ENCODE results near the gene ATF7. TPM values are rescaled to one million over a fixed set of nuclear protein-coding genes. Genes with fewer than 3 reads are reported as not detected.
A peak's percentile ranks its signal among the peaks of the same experiment; 100 is the strongest.
"Not testable (repeated sequence)": the region's sequence is repeated elsewhere in the genome, so short reads cannot be mapped to it uniquely, and the experiment has no call there.

The ATF7 gene
- total RNA-seq, 4 donors from 2014 or later, result 14.2 to 29.7 (median 26.8) TPM

DNA sequence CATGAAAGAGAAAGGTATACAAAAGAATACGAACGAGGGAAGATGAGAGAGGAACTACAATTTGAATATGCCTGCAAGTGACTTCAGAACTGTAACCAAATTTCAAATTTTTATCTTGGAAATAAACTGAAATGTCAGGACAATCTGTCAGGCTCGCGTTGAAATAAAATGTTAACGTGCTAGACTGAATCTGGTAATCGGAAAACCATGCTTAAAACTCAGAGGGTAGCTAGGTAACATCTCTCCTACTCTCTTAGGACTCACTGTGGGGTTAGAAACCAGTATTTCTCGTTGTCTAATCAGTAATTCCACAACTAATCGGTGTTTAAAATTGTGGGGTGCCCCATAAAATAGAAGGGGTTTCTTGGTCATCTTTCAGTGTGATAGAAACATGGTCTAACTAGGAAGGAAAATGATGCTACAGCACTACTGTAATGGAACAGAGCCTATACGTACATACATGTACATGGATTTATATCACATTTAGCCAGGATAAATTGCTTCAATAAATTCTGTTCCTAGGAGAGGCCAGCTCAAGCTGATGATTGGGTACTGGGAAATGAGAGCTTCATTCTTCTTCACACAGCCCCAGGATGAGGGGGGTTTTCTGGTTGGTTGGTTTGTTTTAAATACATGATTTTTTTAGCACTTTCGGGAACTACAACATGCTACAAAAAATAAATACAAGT, 23.9 kb downstream of the ATF7 start:
- Histone ChIP-seq H3K9me3 (no peaks in the 10 kb centered on the region), H3K4me3 (no peak overlapping the region), H3K27ac (peak overlapping the region in 1 of 4 donors; percentile 28), H3K27me3 (no peaks in the 10 kb centered on the region), H3K4me1 (peaks cover 0 to 46% (median 6%) of the 10 kb centered on the region in 4 donors), H3K36me3 (no peaks in the 10 kb centered on the region)
- WGBS, 2 donors (ENCODE audit: low coverage in 1 of 2), result 66 to 71% methylated on average over 9 to 10 of the region's 10 CpGs
- intact Hi-C loops (cut with DNase I; ENCODE audit: low total_unique reads) (no loop called here), in situ Hi-C loops (cut with MboI; ENCODE audit: low pct_ligation_motif_present in 1 of 4, low pct_unique_long_range_greater_than_20kb in 1 of 4, low sequenced_read_pairs in 3 of 4) (no loop called here)
- TF ChIP-seq POLR2A (IDR thresholded peaks at IDR 0.05) (no peak), POLR2AphosphoS5 (IDR thresholded peaks at IDR 0.05) (no peak), EP300 (IDR thresholded peaks at IDR 0.05; ENCODE audit: low read depth) (no peak)
- TF ChIP-seq, protein P1, sequence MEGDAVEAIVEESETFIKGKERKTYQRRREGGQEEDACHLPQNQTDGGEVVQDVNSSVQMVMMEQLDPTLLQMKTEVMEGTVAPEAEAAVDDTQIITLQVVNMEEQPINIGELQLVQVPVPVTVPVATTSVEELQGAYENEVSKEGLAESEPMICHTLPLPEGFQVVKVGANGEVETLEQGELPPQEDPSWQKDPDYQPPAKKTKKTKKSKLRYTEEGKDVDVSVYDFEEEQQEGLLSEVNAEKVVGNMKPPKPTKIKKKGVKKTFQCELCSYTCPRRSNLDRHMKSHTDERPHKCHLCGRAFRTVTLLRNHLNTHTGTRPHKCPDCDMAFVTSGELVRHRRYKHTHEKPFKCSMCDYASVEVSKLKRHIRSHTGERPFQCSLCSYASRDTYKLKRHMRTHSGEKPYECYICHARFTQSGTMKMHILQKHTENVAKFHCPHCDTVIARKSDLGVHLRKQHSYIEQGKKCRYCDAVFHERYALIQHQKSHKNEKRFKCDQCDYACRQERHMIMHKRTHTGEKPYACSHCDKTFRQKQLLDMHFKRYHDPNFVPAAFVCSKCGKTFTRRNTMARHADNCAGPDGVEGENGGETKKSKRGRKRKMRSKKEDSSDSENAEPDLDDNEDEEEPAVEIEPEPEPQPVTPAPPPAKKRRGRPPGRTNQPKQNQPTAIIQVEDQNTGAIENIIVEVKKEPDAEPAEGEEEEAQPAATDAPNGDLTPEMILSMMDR (IDR thresholded peaks at IDR 0.05), result no peak
- DNase-seq, result no peak

DNA sequence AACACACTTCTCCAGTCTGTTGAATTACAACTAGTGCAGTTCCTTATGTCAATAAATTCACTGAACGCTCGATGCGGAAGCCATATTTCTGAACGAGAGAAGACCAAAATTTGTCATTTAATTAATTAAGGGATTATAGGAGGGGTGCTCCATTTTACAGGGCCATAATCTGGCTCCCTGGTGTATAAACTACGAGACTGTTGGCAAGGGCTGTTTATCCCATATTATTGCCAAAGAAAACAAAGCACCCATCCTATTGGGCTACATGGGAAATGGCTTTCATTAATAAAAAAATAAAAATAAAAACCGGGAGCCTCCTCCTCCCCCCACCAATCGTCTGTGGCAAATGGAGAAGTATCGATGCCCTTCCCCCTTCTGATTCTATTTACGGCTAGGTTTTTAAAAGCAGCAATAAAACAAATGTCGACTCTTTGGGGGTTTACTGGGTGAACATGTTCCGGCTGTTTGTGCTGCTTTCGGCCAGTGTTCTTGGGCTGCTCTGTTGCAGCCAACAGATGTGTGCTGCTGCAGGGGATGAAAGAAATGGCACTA, 24.8 kb downstream of the ATF7 start:
- H3K27me3 ChIP-seq, result no peaks in the 10 kb centered on the region
- H3K27ac ChIP-seq, result peak overlapping the region; percentile 26 to 44 (median 32)
- DNase-seq, result no peak
- H3K36me3 ChIP-seq, result no peaks in the 10 kb centered on the region
- TF ChIP-seq POLR2A (IDR thresholded peaks at IDR 0.05) (no peak), POLR2AphosphoS5 (IDR thresholded peaks at IDR 0.05) (no peak), EP300 (IDR thresholded peaks at IDR 0.05; ENCODE audit: low read depth) (no peak)
- TF ChIP-seq, protein P1 (IDR thresholded peaks at IDR 0.05), result no peak
- H3K9me3 ChIP-seq, result no peaks in the 10 kb centered on the region
- intact Hi-C loops (cut with DNase I; ENCODE audit: low total_unique reads) (no loop called here), in situ Hi-C loops (cut with MboI; ENCODE audit: low pct_ligation_motif_present in 1 of 4, low pct_unique_long_range_greater_than_20kb in 1 of 4, low sequenced_read_pairs in 3 of 4) (no loop called here)
- 42 to 53% methylated on average over 12 of the region's 12 CpGs for WGBS, 2 donors (ENCODE audit: low coverage in 1 of 2)
- H3K4me1 ChIP-seq, result peaks cover 0 to 55% (median 11%) of the 10 kb centered on the region in 4 donors
- peak overlapping the region in 1 of 4 donors; percentile 14 for H3K4me3 ChIP-seq

DNA sequence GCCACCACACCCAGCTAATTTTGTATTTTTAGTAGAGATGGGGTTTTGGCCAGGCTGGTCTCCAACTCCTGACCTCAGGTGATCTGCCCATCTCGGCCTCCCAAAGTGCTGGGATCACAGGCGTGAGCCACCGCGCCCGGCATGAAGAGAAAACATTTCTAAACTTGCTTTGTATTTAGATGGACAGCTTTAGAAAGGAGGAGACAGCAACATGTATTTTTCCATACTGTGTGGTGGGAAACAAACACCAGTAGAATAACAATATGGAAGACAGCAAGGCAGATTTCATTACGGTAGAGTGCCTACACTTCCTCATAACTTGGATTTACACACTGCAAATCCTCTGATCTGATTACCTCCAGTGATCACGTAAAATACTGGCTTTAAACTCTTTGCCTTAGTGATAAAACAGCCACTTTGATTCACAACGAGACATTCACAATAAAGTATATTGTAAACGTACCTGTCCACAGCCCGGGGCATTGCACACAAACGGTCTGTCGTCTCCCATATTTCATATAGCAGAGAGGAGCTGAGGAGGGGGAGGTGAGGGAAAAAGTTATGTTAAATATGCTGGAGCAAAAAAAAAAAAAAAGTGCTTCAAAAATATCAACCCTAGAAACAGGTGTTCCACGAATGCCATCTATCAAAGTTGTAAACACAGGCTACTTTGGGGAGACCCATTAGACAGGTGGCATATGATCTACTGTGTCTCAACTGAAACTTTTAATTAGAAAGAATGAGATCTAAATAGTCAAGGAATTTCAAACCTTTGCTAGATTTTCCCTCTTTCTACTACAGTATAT, 25.5 kb downstream of the ATF7 start:
- H3K27ac ChIP-seq, result peak overlapping the region; percentile 26 to 44 (median 32)
- H3K27me3 ChIP-seq, result no peaks in the 10 kb centered on the region
- H3K4me3 ChIP-seq, result no peak overlapping the region
- no peak for DNase-seq
- TF ChIP-seq POLR2A (IDR thresholded peaks at IDR 0.05), result no peak
- no peak for TF ChIP-seq POLR2AphosphoS5 (IDR thresholded peaks at IDR 0.05)
- TF ChIP-seq EP300 (IDR thresholded peaks at IDR 0.05; ENCODE audit: low read depth), result no peak
- TF ChIP-seq, protein P1 (IDR thresholded peaks at IDR 0.05), result no peak
- 55 to 83% methylated on average over 8 to 13 of the region's 13 CpGs for WGBS, 2 donors (ENCODE audit: low coverage in 1 of 2)
- H3K36me3 ChIP-seq, result no peaks in the 10 kb centered on the region
- in situ Hi-C loops (cut with MboI; ENCODE audit: low pct_ligation_motif_present in 1 of 4, low pct_unique_long_range_greater_than_20kb in 1 of 4, low sequenced_read_pairs in 3 of 4) (no loop called here), intact Hi-C loops (cut with DNase I; ENCODE audit: low total_unique reads) (no loop called here)
- no peaks in the 10 kb centered on the region for H3K9me3 ChIP-seq
- H3K4me1 ChIP-seq, result peaks cover under 1 to 62% (median 12%) of the 10 kb centered on the region in 4 donors

DNA sequence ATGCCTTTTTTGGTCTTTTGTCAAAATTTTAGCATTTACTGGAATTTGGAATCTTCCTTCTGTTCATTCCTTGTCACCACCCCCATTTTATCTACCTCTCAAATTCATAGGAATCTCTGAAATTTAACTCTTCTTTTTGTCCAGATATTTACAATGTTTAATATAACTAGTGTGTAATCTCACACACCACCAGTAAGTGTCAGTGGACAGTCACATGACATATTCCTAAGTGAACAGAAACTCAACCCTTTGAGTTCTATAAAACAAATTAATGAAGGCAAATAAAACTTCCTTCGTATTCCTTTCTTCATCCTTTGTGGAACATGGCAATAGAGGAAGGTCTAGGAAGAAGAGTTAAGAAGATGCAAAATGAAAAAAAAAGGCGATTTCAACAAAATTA, 26.6 kb downstream of the ATF7 start:
- intact Hi-C loops (cut with DNase I; ENCODE audit: low total_unique reads) (no loop called here), in situ Hi-C loops (cut with MboI; ENCODE audit: low pct_ligation_motif_present in 1 of 4, low pct_unique_long_range_greater_than_20kb in 1 of 4, low sequenced_read_pairs in 3 of 4) (no loop called here)
- Histone ChIP-seq H3K27me3 (no peaks in the 10 kb centered on the region), H3K9me3 (no peaks in the 10 kb centered on the region), H3K27ac (peak overlapping the region in 1 of 4 donors; percentile 18), H3K4me3 (no peak overlapping the region), H3K4me1 (peaks cover 8 to 73% (median 19%) of the 10 kb centered on the region in 4 donors), H3K36me3 (no peaks in the 10 kb centered on the region)
- TF ChIP-seq EP300 (IDR thresholded peaks at IDR 0.05; ENCODE audit: low read depth), result no peak
- TF ChIP-seq POLR2AphosphoS5 (IDR thresholded peaks at IDR 0.05), result no peak
- no peak for TF ChIP-seq POLR2A (IDR thresholded peaks at IDR 0.05)
- TF ChIP-seq, protein P1 (IDR thresholded peaks at IDR 0.05), result peak in 1 of 5 experiments; percentile 33
- no peak for DNase-seq
- WGBS, 2 donors (ENCODE audit: low coverage in 1 of 2), result 78 to 87% methylated on average over 2 of the region's 2 CpGs

DNA sequence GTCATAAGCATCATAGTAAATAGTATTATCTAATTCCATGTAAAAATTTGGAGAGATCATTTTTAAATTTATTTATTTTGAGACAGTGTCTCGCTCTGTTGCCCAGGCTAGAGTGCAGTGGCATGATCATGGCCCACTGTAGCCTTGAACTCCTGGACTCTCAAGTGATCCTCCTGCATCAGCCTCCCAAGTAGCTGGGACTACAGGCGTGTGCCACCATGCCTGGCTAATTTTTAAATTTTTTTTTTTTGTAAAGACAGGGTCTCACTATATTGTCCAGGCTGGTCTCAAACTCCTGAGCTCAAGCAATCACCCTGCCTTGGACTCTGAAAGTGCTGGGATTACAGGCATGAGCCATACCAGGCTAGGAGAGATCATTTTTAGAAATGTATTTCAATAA, 27.2 kb downstream of the ATF7 start:
- WGBS, 2 donors (ENCODE audit: low coverage in 1 of 2), result 100% methylated on average over 2 of the region's 2 CpGs; no CpG with 5 or more reads in 1 of the 2 donors
- DNase-seq; intact Hi-C loops (cut with DNase I; ENCODE audit: low total_unique reads); H3K4me3 ChIP-seq; in situ Hi-C loops (cut with MboI; ENCODE audit: low pct_ligation_motif_present in 1 of 4, low pct_unique_long_range_greater_than_20kb in 1 of 4, low sequenced_read_pairs in 3 of 4); H3K9me3 ChIP-seq; H3K36me3 ChIP-seq; H3K27me3 ChIP-seq: not testable (repeated sequence)
- Histone ChIP-seq H3K27ac (peak overlapping the region in 1 of 4 donors; percentile 57), H3K4me1 (peaks cover 8 to 74% (median 16%) of the 10 kb centered on the region in 4 donors)
